Measurements from ENCODE around the gene NR2C2AP. TPM values are rescaled to one million over a fixed set of nuclear protein-coding genes. Genes with fewer than 3 reads are reported as not detected.

Gene NR2C2AP
- total RNA-seq, 1 experiment from 2014 or later = 31.7 TPM

DNA sequence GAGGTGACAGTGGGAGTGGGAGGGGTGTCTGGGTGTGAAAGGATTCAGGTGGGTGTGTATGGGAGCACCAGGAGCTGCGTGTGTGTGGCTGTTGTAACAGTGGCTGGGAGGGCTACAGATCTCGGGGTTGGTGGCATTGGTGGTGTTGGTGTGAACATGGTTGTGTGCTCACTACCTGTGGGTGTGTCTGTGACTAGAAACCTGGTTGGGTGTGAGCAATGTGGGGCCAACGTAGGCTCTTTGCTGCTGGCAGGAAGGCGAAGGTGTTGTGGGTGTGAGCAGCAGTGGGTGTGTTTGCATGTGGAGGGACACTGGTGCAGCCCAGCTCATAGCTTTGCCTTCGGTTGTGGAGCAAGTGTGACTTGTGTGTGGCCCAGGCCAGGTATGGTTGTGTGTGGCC, 3.7 kb upstream of the NR2C2AP start:
- Mint-ChIP-seq H3K9me3 (peaks cover 0 to 9% of the 10 kb centered on the region in 2 experiments; a peak in 3 of 5 replicates), H3K4me3 (no peak overlapping the region), H3K36me3 (ENCODE audit: insufficient read depth in 1 of 3, low read depth in 3 of 3) (peaks cover 0 to 8% (median 4%) of the 10 kb centered on the region in 3 experiments; a peak in 6 of 7 replicates), H3K27me3 (ENCODE audit: low read depth) (peaks cover 90% of the 10 kb centered on the region), H3K27ac (no peak overlapping the region; a peak in 1 of 7 replicates), H3K4me1 (peaks cover 14 to 29% of the 10 kb centered on the region in 2 experiments)
- no peak overlapping the region for H3K4me2 ChIP-seq (ENCODE audit: insufficient read depth, insufficient read length, low read length)
- H3K4me1 ChIP-seq (ENCODE audit: insufficient read depth, low read length) = no peaks in the 10 kb centered on the region
- H2AFZ ChIP-seq (ENCODE audit: low read length) = no peak overlapping the region
- no peak overlapping the region for H2BK120ac ChIP-seq (ENCODE audit: low read depth, low read length, poor library complexity, severe bottlenecking)
- no peak overlapping the region for H4K91ac ChIP-seq (ENCODE audit: insufficient read length, low read depth, low read length)
- no peak overlapping the region for H2BK15ac ChIP-seq (ENCODE audit: low read depth, low read length)
- no peak overlapping the region for H3K56ac ChIP-seq (ENCODE audit: insufficient read length, low read depth, low read length)
- H3K27me3 ChIP-seq (ENCODE audit: insufficient read depth, low read length) = peaks cover 31% of the 10 kb centered on the region; the same call in 1 of the 2 replicates
- no peaks in the 10 kb centered on the region for H3K9me3 ChIP-seq (ENCODE audit: control insufficient read depth, low read depth, low read length)
- no peak overlapping the region for H3T11ph ChIP-seq (ENCODE audit: low read length)
- H2AK5ac ChIP-seq (ENCODE audit: insufficient read length, low read length) = no peak overlapping the region
- H3K79me1 ChIP-seq (ENCODE audit: insufficient read depth, low read depth, low read length, poor library complexity, severe bottlenecking) = no peaks in the 10 kb centered on the region
- no peak overlapping the region for H2BK12ac ChIP-seq (ENCODE audit: insufficient read length, low read depth, low read length)
- H3K14ac ChIP-seq (ENCODE audit: insufficient read depth, low read length) = no peak overlapping the region
- no peak overlapping the region for H3K9ac ChIP-seq (ENCODE audit: extremely low read depth, insufficient read length, low read length)
- no peak overlapping the region for H3K23ac ChIP-seq (ENCODE audit: insufficient read length, low read depth, low read length)
- no peak for DNase-seq
- H3K23me2 ChIP-seq (ENCODE audit: insufficient read length, low read depth, low read length, poor library complexity, severe bottlenecking) = peaks cover 11% of the 10 kb centered on the region
- no peak overlapping the region for H4K8ac ChIP-seq (replicated peaks; ENCODE audit: insufficient read length, low read depth, low read length)
- WGBS (ENCODE audit: extremely low coverage, insufficient read length, low lambda C conversion rate) = no CpG with 5 or more reads among the region's 5 CpGs
- H3K4ac ChIP-seq (ENCODE audit: low read depth, low read length) = no peak overlapping the region
- H4K5ac ChIP-seq (ENCODE audit: insufficient read length, low read depth, low read length) = no peak overlapping the region
- H2BK20ac ChIP-seq (ENCODE audit: low read depth, low read length, poor library complexity, severe bottlenecking) = no peak overlapping the region
- no peaks in the 10 kb centered on the region for H3K79me2 ChIP-seq (ENCODE audit: insufficient read depth, low read length)
- TF ChIP-seq, protein P1, sequence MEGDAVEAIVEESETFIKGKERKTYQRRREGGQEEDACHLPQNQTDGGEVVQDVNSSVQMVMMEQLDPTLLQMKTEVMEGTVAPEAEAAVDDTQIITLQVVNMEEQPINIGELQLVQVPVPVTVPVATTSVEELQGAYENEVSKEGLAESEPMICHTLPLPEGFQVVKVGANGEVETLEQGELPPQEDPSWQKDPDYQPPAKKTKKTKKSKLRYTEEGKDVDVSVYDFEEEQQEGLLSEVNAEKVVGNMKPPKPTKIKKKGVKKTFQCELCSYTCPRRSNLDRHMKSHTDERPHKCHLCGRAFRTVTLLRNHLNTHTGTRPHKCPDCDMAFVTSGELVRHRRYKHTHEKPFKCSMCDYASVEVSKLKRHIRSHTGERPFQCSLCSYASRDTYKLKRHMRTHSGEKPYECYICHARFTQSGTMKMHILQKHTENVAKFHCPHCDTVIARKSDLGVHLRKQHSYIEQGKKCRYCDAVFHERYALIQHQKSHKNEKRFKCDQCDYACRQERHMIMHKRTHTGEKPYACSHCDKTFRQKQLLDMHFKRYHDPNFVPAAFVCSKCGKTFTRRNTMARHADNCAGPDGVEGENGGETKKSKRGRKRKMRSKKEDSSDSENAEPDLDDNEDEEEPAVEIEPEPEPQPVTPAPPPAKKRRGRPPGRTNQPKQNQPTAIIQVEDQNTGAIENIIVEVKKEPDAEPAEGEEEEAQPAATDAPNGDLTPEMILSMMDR (conservative IDR thresholded peaks at IDR 0.05) = no peak
- H2BK5ac ChIP-seq (ENCODE audit: insufficient read length, low read length) = no peak overlapping the region
- no peaks in the 10 kb centered on the region for H4K20me1 ChIP-seq (ENCODE audit: control insufficient read depth, insufficient read depth, insufficient read length)
- no peak overlapping the region for H3K18ac ChIP-seq (ENCODE audit: insufficient read length, low read depth, low read length)
- no peak overlapping the region for H3K27ac ChIP-seq (ENCODE audit: insufficient read length, low read depth, low read length)
